Measurements from ENCODE around the gene RAB6B. TPM values are rescaled to one million over a fixed set of nuclear protein-coding genes. Genes with fewer than 3 reads are reported as not detected.
"Not testable (repeated sequence)": the region's sequence is repeated elsewhere in the genome, so short reads cannot be mapped to it uniquely, and the experiment has no call there.

RAB6B gene
- total RNA-seq, 1 donor = 0.72 TPM

DNA sequence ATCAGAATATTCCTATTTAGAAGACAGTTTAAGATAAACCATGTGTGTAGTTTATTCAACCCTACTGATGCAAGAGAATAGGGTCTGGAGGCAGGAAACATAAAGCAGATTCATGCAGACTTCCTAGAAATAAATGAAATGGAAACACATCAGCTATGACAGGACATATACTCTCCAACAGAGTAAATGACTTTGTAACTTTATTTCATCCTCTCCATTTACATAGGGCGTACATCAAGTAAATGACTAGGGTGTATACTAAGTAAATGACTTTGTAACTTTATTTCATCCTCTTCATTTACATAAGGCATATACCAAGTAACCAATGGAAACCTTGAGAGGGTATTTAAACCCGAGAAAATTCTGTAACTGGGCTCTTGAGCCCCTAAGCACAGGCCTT lies 107.7 kb downstream of the RAB6B start:
- H3K27me3 ChIP-seq (ENCODE audit: insufficient read depth, low read length) = peaks cover 6% of the 10 kb centered on the region
- TF ChIP-seq, protein P1, sequence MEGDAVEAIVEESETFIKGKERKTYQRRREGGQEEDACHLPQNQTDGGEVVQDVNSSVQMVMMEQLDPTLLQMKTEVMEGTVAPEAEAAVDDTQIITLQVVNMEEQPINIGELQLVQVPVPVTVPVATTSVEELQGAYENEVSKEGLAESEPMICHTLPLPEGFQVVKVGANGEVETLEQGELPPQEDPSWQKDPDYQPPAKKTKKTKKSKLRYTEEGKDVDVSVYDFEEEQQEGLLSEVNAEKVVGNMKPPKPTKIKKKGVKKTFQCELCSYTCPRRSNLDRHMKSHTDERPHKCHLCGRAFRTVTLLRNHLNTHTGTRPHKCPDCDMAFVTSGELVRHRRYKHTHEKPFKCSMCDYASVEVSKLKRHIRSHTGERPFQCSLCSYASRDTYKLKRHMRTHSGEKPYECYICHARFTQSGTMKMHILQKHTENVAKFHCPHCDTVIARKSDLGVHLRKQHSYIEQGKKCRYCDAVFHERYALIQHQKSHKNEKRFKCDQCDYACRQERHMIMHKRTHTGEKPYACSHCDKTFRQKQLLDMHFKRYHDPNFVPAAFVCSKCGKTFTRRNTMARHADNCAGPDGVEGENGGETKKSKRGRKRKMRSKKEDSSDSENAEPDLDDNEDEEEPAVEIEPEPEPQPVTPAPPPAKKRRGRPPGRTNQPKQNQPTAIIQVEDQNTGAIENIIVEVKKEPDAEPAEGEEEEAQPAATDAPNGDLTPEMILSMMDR (IDR thresholded peaks at IDR 0.05; ENCODE audit: extremely low read depth, low read depth, low read length) = no peak
- DNase-seq (ENCODE audit: insufficient read length, low spot score, missing footprints) = no peak
- no peak overlapping the region for H2AFZ ChIP-seq (ENCODE audit: low read length)
- no peaks in the 10 kb centered on the region for H4K20me1 ChIP-seq (ENCODE audit: insufficient read depth, low read length)
- no peak overlapping the region for H3K27ac ChIP-seq (ENCODE audit: low read depth, low read length)
- no peak overlapping the region for H3K4me3 ChIP-seq (ENCODE audit: insufficient read depth, low read length)
- peaks cover 2% of the 10 kb centered on the region for H3K9me3 ChIP-seq (ENCODE audit: low read depth, low read length)
- no peaks in the 10 kb centered on the region for H3K79me2 ChIP-seq (ENCODE audit: insufficient read depth, low read length)
- H3K4me2 ChIP-seq (ENCODE audit: insufficient read depth, low read length) = no peak overlapping the region
- H3K36me3 ChIP-seq (ENCODE audit: insufficient read depth, low read length) = no peaks in the 10 kb centered on the region
- H3K4me1 ChIP-seq (ENCODE audit: insufficient read depth, low read length) = no peaks in the 10 kb centered on the region

DNA sequence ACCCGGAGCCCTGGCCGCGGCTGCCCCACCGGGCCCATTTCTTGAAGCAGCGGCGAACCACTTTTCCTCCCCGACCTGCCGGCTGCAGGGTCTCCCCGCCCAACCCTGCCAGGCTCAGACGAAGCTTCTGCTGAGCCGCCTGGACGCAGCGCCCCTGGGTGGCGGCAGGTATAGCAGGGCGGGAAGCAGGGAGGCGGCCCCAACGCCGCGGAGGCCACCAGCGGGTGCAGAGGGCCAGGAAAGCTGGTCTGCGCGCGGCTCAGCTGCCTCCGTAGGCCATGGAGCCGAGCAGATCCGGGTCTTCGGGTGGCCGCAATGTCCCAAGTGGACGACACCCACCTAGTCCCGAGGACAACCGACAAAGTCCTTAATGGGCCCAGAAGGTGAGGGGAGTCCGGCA lies 111.9 kb downstream of the RAB6B start:
- no peak for DNase-seq (ENCODE audit: insufficient read length, low spot score, missing footprints)
- Histone ChIP-seq H3K9me3 (ENCODE audit: low read depth, low read length) (no peaks in the 10 kb centered on the region), H3K36me3 (ENCODE audit: insufficient read depth, low read length) (no peaks in the 10 kb centered on the region), H3K27me3 (ENCODE audit: insufficient read depth, low read length) (peaks cover 10% of the 10 kb centered on the region), H4K20me1 (ENCODE audit: insufficient read depth, low read length) (no peaks in the 10 kb centered on the region), H3K79me2 (ENCODE audit: insufficient read depth, low read length) (no peaks in the 10 kb centered on the region), H3K4me1 (ENCODE audit: insufficient read depth, low read length) (no peaks in the 10 kb centered on the region), H3K4me2 (ENCODE audit: insufficient read depth, low read length) (no peak overlapping the region), H2AFZ (ENCODE audit: low read length) (no peak overlapping the region), H3K4me3 (ENCODE audit: insufficient read depth, low read length) (no peak overlapping the region), H3K27ac (ENCODE audit: low read depth, low read length) (no peak overlapping the region)
- TF ChIP-seq, protein P1 (IDR thresholded peaks at IDR 0.05; ENCODE audit: extremely low read depth, low read depth, low read length) = no peak

DNA sequence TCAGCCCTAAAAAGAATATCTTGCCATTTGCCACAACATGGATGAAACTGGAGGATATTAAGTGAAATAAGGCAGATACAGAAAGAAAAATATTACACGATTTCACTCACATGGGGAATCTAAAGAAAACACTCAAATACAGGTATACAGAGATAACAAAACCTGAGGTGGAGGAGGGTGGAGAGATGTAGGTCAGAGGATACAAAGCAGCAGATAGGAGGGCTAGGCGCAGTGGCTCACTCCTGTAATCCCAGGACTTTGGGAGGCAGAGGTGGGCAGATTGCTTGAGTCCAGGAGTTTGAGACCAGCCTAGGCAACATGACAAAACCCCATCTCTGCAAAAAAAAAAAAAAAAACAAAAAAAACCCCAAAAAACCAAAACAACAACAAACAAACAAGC lies 113.2 kb downstream of the RAB6B start:
- no peaks in the 10 kb centered on the region for H3K36me3 ChIP-seq (ENCODE audit: insufficient read depth, low read length)
- no peak for DNase-seq (ENCODE audit: insufficient read length, low spot score, missing footprints)
- no peaks in the 10 kb centered on the region for H4K20me1 ChIP-seq (ENCODE audit: insufficient read depth, low read length)
- no peaks in the 10 kb centered on the region for H3K79me2 ChIP-seq (ENCODE audit: insufficient read depth, low read length)
- peaks cover 10% of the 10 kb centered on the region for H3K27me3 ChIP-seq (ENCODE audit: insufficient read depth, low read length)
- H3K9me3 ChIP-seq (ENCODE audit: low read depth, low read length) = no peaks in the 10 kb centered on the region
- H3K4me2 ChIP-seq (ENCODE audit: insufficient read depth, low read length) = no peak overlapping the region
- no peak overlapping the region for H3K27ac ChIP-seq (ENCODE audit: low read depth, low read length)
- H3K4me1 ChIP-seq (ENCODE audit: insufficient read depth, low read length) = no peaks in the 10 kb centered on the region
- TF ChIP-seq, protein P1 (IDR thresholded peaks at IDR 0.05; ENCODE audit: extremely low read depth, low read depth, low read length) = no peak
- no peak overlapping the region for H2AFZ ChIP-seq (ENCODE audit: low read length)
- no peak overlapping the region for H3K4me3 ChIP-seq (ENCODE audit: insufficient read depth, low read length)

GRCh38 chr3:133781570-133781969 lies 114.1 kb downstream of the RAB6B start:
- Histone ChIP-seq H3K27ac (ENCODE audit: low read depth, low read length) (no peak overlapping the region), H3K79me2 (ENCODE audit: insufficient read depth, low read length) (no peaks in the 10 kb centered on the region), H3K4me3 (ENCODE audit: insufficient read depth, low read length) (no peak overlapping the region), H3K4me2 (ENCODE audit: insufficient read depth, low read length) (no peak overlapping the region), H3K36me3 (ENCODE audit: insufficient read depth, low read length) (no peaks in the 10 kb centered on the region), H3K9me3 (ENCODE audit: low read depth, low read length) (no peaks in the 10 kb centered on the region), H3K27me3 (ENCODE audit: insufficient read depth, low read length) (peaks cover 10% of the 10 kb centered on the region), H3K4me1 (ENCODE audit: insufficient read depth, low read length) (no peaks in the 10 kb centered on the region), H2AFZ (ENCODE audit: low read length) (no peak overlapping the region), H4K20me1 (ENCODE audit: insufficient read depth, low read length) (no peaks in the 10 kb centered on the region)
- TF ChIP-seq, protein P1 (IDR thresholded peaks at IDR 0.05; ENCODE audit: extremely low read depth, low read depth, low read length) = no peak
- DNase-seq (ENCODE audit: insufficient read length, low spot score, missing footprints) = no peak

- not testable (repeated sequence) for H4K20me1 ChIP-seq (ENCODE audit: insufficient read depth, low read length); H3K36me3 ChIP-seq (ENCODE audit: insufficient read depth, low read length); H3K27me3 ChIP-seq (ENCODE audit: insufficient read depth, low read length); H2AFZ ChIP-seq (ENCODE audit: low read length); H3K9me3 ChIP-seq (ENCODE audit: low read depth, low read length); H3K79me2 ChIP-seq (ENCODE audit: insufficient read depth, low read length); DNase-seq (ENCODE audit: insufficient read length, low spot score, missing footprints); H3K4me2 ChIP-seq (ENCODE audit: insufficient read depth, low read length); H3K4me1 ChIP-seq (ENCODE audit: insufficient read depth, low read length); H3K4me3 ChIP-seq (ENCODE audit: insufficient read depth, low read length); H3K27ac ChIP-seq (ENCODE audit: low read depth, low read length)
Observed at GRCh38 chr3:133780756-133781155, 114.9 kb downstream of the RAB6B start.

Measured in osteoblast (primary cell).